T follicular helper cell (primary cell): ENCODE results near the gene CYTH2.
"Not testable (repeated sequence)": the region's sequence is repeated elsewhere in the genome, so short reads cannot be mapped to it uniquely, and the experiment has no call there.

Experiments
- DNase-seq: peaks from one replicate; pipeline ENCODE4 v3.0.0-alpha.2; 2020; ENCODE audit warnings: low read depth

The CYTH2 gene

GRCh38 chr19:48511800-48512503, 42.8 kb downstream of the CYTH2 start, which contains the start of gene LMTK3:
Gene LMTK3 (minus strand): TSS chr19:48511835. CDS start chr19:48511576, 259 bp downstream.
- DNase-seq = peak; percentile 85

GRCh38 chr19:48512504-48513288, 43.5 kb downstream of the CYTH2 start:
- DNase-seq = no peak

GRCh38 chr19:48513289-48514122, 44.3 kb downstream of the CYTH2 start:
- DNase-seq = peak; percentile 71

- no peak for DNase-seq
Observed at GRCh38 chr19:48514123-48514458, 44.9 kb downstream of the CYTH2 start.

GRCh38 chr19:48516536-48516935, 47.4 kb downstream of the CYTH2 start:
- DNase-seq = no peak

GRCh38 chr19:48518207-48518606, 49.0 kb downstream of the CYTH2 start:
- DNase-seq = no peak

GRCh38 chr19:48519426-48519825, 50.3 kb downstream of the CYTH2 start:
- not testable (repeated sequence) for DNase-seq

- DNase-seq = no peak
Observed at GRCh38 chr19:48520134-48520533, 51.0 kb downstream of the CYTH2 start.

GRCh38 chr19:48524221-48524620, 55.1 kb downstream of the CYTH2 start:
- no peak for DNase-seq

GRCh38 chr19:48524732-48525131, 55.6 kb downstream of the CYTH2 start:
- DNase-seq = no peak

- no peak for DNase-seq
Observed at GRCh38 chr19:48529156-48529555, 60.0 kb downstream of the CYTH2 start.

GRCh38 chr19:48530066-48530720, 61.0 kb downstream of the CYTH2 start:
- DNase-seq = no peak

- no peak for DNase-seq
Observed at GRCh38 chr19:48530770-48531169, 61.6 kb downstream of the CYTH2 start.
